ENCODE data around the gene OTOGL.

Gene OTOGL

GRCh38 chr12:80099259-80099658 is at the start of gene OTOGL:
OTOGL (plus strand) TSS chr12:80099537; CDS start chr12:80209432, 109,895 bp downstream.
- Histone ChIP-seq H3K27me3 (ENCODE audit: control insufficient read depth, insufficient read depth, low read length) (no peaks in the 10 kb centered on the region), H3K4me1 (ENCODE audit: control insufficient read depth, insufficient read depth, low read length) (no peaks in the 10 kb centered on the region), H3K9me3 (ENCODE audit: control insufficient read depth, insufficient read depth, low read depth, low read length) (no peaks in the 10 kb centered on the region), H3K4me3 (ENCODE audit: low read depth, low read length) (no peak within 1 kb of the TSS), H3K9ac (ENCODE audit: low read length) (no peak within 1 kb of the TSS), H3K27ac (ENCODE audit: low read depth, low read length) (no peak within 1 kb of the TSS), H3K36me3 (ENCODE audit: control insufficient read depth, insufficient read depth, low read length) (no peaks in the 10 kb centered on the region)

- Histone ChIP-seq H3K4me1 (ENCODE audit: control insufficient read depth, insufficient read depth, low read length) (no peaks in the 10 kb centered on the region; the same call in 1 of the 2 replicates), H3K27ac (ENCODE audit: low read depth, low read length) (no peak overlapping the region)
Observed at GRCh38 chr12:80050236-80050635, 49.1 kb upstream of the OTOGL start.

GRCh38 chr12:80053051-80053790 is 46.1 kb upstream of the OTOGL start:
- H3K27me3 ChIP-seq (ENCODE audit: control insufficient read depth, insufficient read depth, low read length), result no peaks in the 10 kb centered on the region
- no peak overlapping the region for H3K4me3 ChIP-seq (ENCODE audit: low read depth, low read length)
- no peaks in the 10 kb centered on the region for H3K9me3 ChIP-seq (ENCODE audit: control insufficient read depth, insufficient read depth, low read depth, low read length)
- H3K4me1 ChIP-seq (ENCODE audit: control insufficient read depth, insufficient read depth, low read length), result no peaks in the 10 kb centered on the region
- H3K9ac ChIP-seq (ENCODE audit: low read length), result no peak overlapping the region
- H3K27ac ChIP-seq (ENCODE audit: low read depth, low read length), result no peak overlapping the region
- H3K36me3 ChIP-seq (ENCODE audit: control insufficient read depth, insufficient read depth, low read length), result no peaks in the 10 kb centered on the region

More at GRCh38 chr12:80050236-80050635, 49.1 kb upstream of the OTOGL start:
- Histone ChIP-seq H3K36me3 (ENCODE audit: control insufficient read depth, insufficient read depth, low read length) (no peaks in the 10 kb centered on the region), H3K9ac (ENCODE audit: low read length) (no peak overlapping the region), H3K4me3 (ENCODE audit: low read depth, low read length) (no peak overlapping the region), H3K9me3 (ENCODE audit: control insufficient read depth, insufficient read depth, low read depth, low read length) (no peaks in the 10 kb centered on the region), H3K27me3 (ENCODE audit: control insufficient read depth, insufficient read depth, low read length) (no peaks in the 10 kb centered on the region)

- Histone ChIP-seq H3K27ac (ENCODE audit: low read depth, low read length) (no peak overlapping the region), H3K9me3 (ENCODE audit: control insufficient read depth, insufficient read depth, low read depth, low read length) (no peaks in the 10 kb centered on the region), H3K4me3 (ENCODE audit: low read depth, low read length) (no peak overlapping the region), H3K4me1 (ENCODE audit: control insufficient read depth, insufficient read depth, low read length) (peaks cover 5% of the 10 kb centered on the region; the same call in 1 of the 2 replicates), H3K9ac (ENCODE audit: low read length) (no peak overlapping the region), H3K36me3 (ENCODE audit: control insufficient read depth, insufficient read depth, low read length) (no peaks in the 10 kb centered on the region), H3K27me3 (ENCODE audit: control insufficient read depth, insufficient read depth, low read length) (no peaks in the 10 kb centered on the region)
Observed at GRCh38 chr12:80056232-80056631, 43.1 kb upstream of the OTOGL start.

- Histone ChIP-seq H3K9me3 (ENCODE audit: control insufficient read depth, insufficient read depth, low read depth, low read length) (no peaks in the 10 kb centered on the region), H3K9ac (ENCODE audit: low read length) (no peak overlapping the region), H3K27me3 (ENCODE audit: control insufficient read depth, insufficient read depth, low read length) (no peaks in the 10 kb centered on the region), H3K4me3 (ENCODE audit: low read depth, low read length) (no peak overlapping the region), H3K4me1 (ENCODE audit: control insufficient read depth, insufficient read depth, low read length) (peaks cover 5% of the 10 kb centered on the region; the same call in 1 of the 2 replicates), H3K27ac (ENCODE audit: low read depth, low read length) (no peak overlapping the region), H3K36me3 (ENCODE audit: control insufficient read depth, insufficient read depth, low read length) (no peaks in the 10 kb centered on the region)
Observed at GRCh38 chr12:80056845-80057244, 42.5 kb upstream of the OTOGL start.

GRCh38 chr12:80058586-80058985 is 40.8 kb upstream of the OTOGL start:
- Histone ChIP-seq H3K9me3 (ENCODE audit: control insufficient read depth, insufficient read depth, low read depth, low read length) (no peaks in the 10 kb centered on the region), H3K9ac (ENCODE audit: low read length) (no peak overlapping the region), H3K27me3 (ENCODE audit: control insufficient read depth, insufficient read depth, low read length) (no peaks in the 10 kb centered on the region), H3K4me1 (ENCODE audit: control insufficient read depth, insufficient read depth, low read length) (peaks cover 5% of the 10 kb centered on the region; the same call in 1 of the 2 replicates), H3K27ac (ENCODE audit: low read depth, low read length) (no peak overlapping the region), H3K36me3 (ENCODE audit: control insufficient read depth, insufficient read depth, low read length) (no peaks in the 10 kb centered on the region), H3K4me3 (ENCODE audit: low read depth, low read length) (no peak overlapping the region)

GRCh38 chr12:80059102-80059501 is 40.2 kb upstream of the OTOGL start:
- H3K36me3 ChIP-seq (ENCODE audit: control insufficient read depth, insufficient read depth, low read length), result no peaks in the 10 kb centered on the region
- H3K4me3 ChIP-seq (ENCODE audit: low read depth, low read length), result no peak overlapping the region
- H3K9me3 ChIP-seq (ENCODE audit: control insufficient read depth, insufficient read depth, low read depth, low read length), result no peaks in the 10 kb centered on the region
- no peak overlapping the region for H3K27ac ChIP-seq (ENCODE audit: low read depth, low read length)
- no peak overlapping the region for H3K9ac ChIP-seq (ENCODE audit: low read length)
- H3K4me1 ChIP-seq (ENCODE audit: control insufficient read depth, insufficient read depth, low read length), result peaks cover 5% of the 10 kb centered on the region; the same call in 1 of the 2 replicates
- no peaks in the 10 kb centered on the region for H3K27me3 ChIP-seq (ENCODE audit: control insufficient read depth, insufficient read depth, low read length)

- Histone ChIP-seq H3K27ac (ENCODE audit: low read depth, low read length) (no peak overlapping the region), H3K4me1 (ENCODE audit: control insufficient read depth, insufficient read depth, low read length) (peaks cover 5% of the 10 kb centered on the region; the same call in 1 of the 2 replicates), H3K4me3 (ENCODE audit: low read depth, low read length) (no peak overlapping the region), H3K9me3 (ENCODE audit: control insufficient read depth, insufficient read depth, low read depth, low read length) (no peaks in the 10 kb centered on the region), H3K9ac (ENCODE audit: low read length) (no peak overlapping the region), H3K36me3 (ENCODE audit: control insufficient read depth, insufficient read depth, low read length) (no peaks in the 10 kb centered on the region), H3K27me3 (ENCODE audit: control insufficient read depth, insufficient read depth, low read length) (no peaks in the 10 kb centered on the region)
Observed at GRCh38 chr12:80059875-80060274, 39.5 kb upstream of the OTOGL start.

GRCh38 chr12:80064269-80064668 is 35.1 kb upstream of the OTOGL start:
- Histone ChIP-seq H3K4me1 (ENCODE audit: control insufficient read depth, insufficient read depth, low read length) (no peaks in the 10 kb centered on the region), H3K9ac (ENCODE audit: low read length) (no peak overlapping the region), H3K27ac (ENCODE audit: low read depth, low read length) (no peak overlapping the region), H3K36me3 (ENCODE audit: control insufficient read depth, insufficient read depth, low read length) (no peaks in the 10 kb centered on the region), H3K9me3 (ENCODE audit: control insufficient read depth, insufficient read depth, low read depth, low read length) (no peaks in the 10 kb centered on the region), H3K4me3 (ENCODE audit: low read depth, low read length) (no peak overlapping the region), H3K27me3 (ENCODE audit: control insufficient read depth, insufficient read depth, low read length) (no peaks in the 10 kb centered on the region)

- H3K9me3 ChIP-seq (ENCODE audit: control insufficient read depth, insufficient read depth, low read depth, low read length), result no peaks in the 10 kb centered on the region
- no peaks in the 10 kb centered on the region for H3K36me3 ChIP-seq (ENCODE audit: control insufficient read depth, insufficient read depth, low read length)
- no peaks in the 10 kb centered on the region for H3K27me3 ChIP-seq (ENCODE audit: control insufficient read depth, insufficient read depth, low read length)
- H3K9ac ChIP-seq (ENCODE audit: low read length), result no peak overlapping the region
- no peaks in the 10 kb centered on the region for H3K4me1 ChIP-seq (ENCODE audit: control insufficient read depth, insufficient read depth, low read length)
- no peak overlapping the region for H3K27ac ChIP-seq (ENCODE audit: low read depth, low read length)
- H3K4me3 ChIP-seq (ENCODE audit: low read depth, low read length), result no peak overlapping the region
Observed at GRCh38 chr12:80064951-80065350, 34.4 kb upstream of the OTOGL start.

GRCh38 chr12:80068173-80068572 is 31.2 kb upstream of the OTOGL start:
- no peaks in the 10 kb centered on the region for H3K9me3 ChIP-seq (ENCODE audit: control insufficient read depth, insufficient read depth, low read depth, low read length)
- no peak overlapping the region for H3K4me3 ChIP-seq (ENCODE audit: low read depth, low read length)
- H3K27ac ChIP-seq (ENCODE audit: low read depth, low read length), result no peak overlapping the region
- no peaks in the 10 kb centered on the region for H3K4me1 ChIP-seq (ENCODE audit: control insufficient read depth, insufficient read depth, low read length)
- H3K9ac ChIP-seq (ENCODE audit: low read length), result no peak overlapping the region
- H3K36me3 ChIP-seq (ENCODE audit: control insufficient read depth, insufficient read depth, low read length), result no peaks in the 10 kb centered on the region
- no peaks in the 10 kb centered on the region for H3K27me3 ChIP-seq (ENCODE audit: control insufficient read depth, insufficient read depth, low read length)
